PC-9 (cell line): ENCODE results near the gene ADAMTS4. TPM values are rescaled to one million over a fixed set of nuclear protein-coding genes. Genes with fewer than 3 reads are reported as not detected.

Experiments used
- BruUV-seq: library from RNA; stranded (reverse); fragments of 400-500 nt; replicated peaks from 2 replicates; lab custom pipeline; 2021; lab: Mats Ljungman, UMichigan
- CTCF ChIA-PET: fragments of 300-600 bp; sonication (Branson Sonifier 250); formaldehyde crosslinking; loops from one replicate; lab custom pipeline; 2022; ENCODE audit warnings: antibody characterized with exemption; lab: Charles Lee
- POLR2A ChIA-PET: fragments of 300-600 bp; sonication (Branson Sonifier 250); formaldehyde crosslinking; loops from one replicate; lab custom pipeline; 2022; ENCODE audit warnings: antibody characterized with exemption; ENCODE audit not compliant: unreplicated experiment; lab: Charles Lee
- DNase-seq, 2 experiments: peaks; one replicate each; pipeline versions ENCODE4 v3.0.0 to v3.0.0-alpha.2; 2015 to 2022; ENCODE audit warnings: mixed read lengths in 1 of 2
- H2AFZ ChIP-seq: fragments of 200-600 bp; sonication (generic); 2 replicates; pipeline ENCODE4 v1.8.1; 2017; ENCODE audit warnings: antibody characterized with exemption
- H3F3A ChIP-seq: fragments of 200-600 bp; sonication (generic); 2 replicates; pipeline ENCODE4 v1.8.1; 2017; ENCODE audit warnings: antibody characterized with exemption, mild to moderate bottlenecking, low read depth; ENCODE audit not compliant: insufficient read depth
- H3K27ac ChIP-seq: fragments of 200-600 bp; sonication (generic); 2 replicates; pipeline ENCODE4 v1.6.1; 2016; ENCODE audit warnings: mixed run types
- H3K27me3 ChIP-seq: fragments of 200-600 bp; sonication (generic); 2 replicates; pipeline ENCODE4 v1.6.1; 2016; ENCODE audit warnings: low read depth, mixed run types; ENCODE audit not compliant: insufficient read depth
- H3K36me3 ChIP-seq: fragments of 200-600 bp; sonication (generic); 2 replicates; pipeline ENCODE4 v1.6.1; 2016; ENCODE audit warnings: low read depth, mixed run types
- H3K4me1 ChIP-seq: fragments of 200-600 bp; sonication (generic); replicated peaks from 2 replicates; pipeline ENCODE4 v1.6.1; 2016; ENCODE audit warnings: mixed run types; ENCODE audit not compliant: insufficient read depth
- H3K4me2 ChIP-seq: fragments of 200-600 bp; sonication (generic); 2 replicates; pipeline ENCODE4 v1.6.1; 2017; ENCODE audit warnings: mixed run types
- H3K4me3 ChIP-seq: fragments of 200-600 bp; sonication (generic); 2 replicates; pipeline ENCODE4 v1.6.1; 2016; ENCODE audit warnings: mixed run types
- H3K79me2 ChIP-seq: fragments of 200-600 bp; sonication (generic); 2 replicates; pipeline ENCODE4 v1.6.1; 2017; ENCODE audit warnings: low read depth, mixed run types
- H3K9me2 ChIP-seq: fragments of 200-600 bp; sonication (generic); 2 replicates; pipeline ENCODE4 v1.8.1; 2017; ENCODE audit warnings: mild to moderate bottlenecking; ENCODE audit not compliant: insufficient read depth
- H3K9me3 ChIP-seq: fragments of 200-600 bp; sonication (generic); 2 replicates; pipeline ENCODE4 v1.8.1; 2016; ENCODE audit warnings: low read depth; ENCODE audit not compliant: insufficient read depth
- H4K20me1 ChIP-seq: fragments of 200-600 bp; sonication (generic); 2 replicates; pipeline ENCODE4 v1.8.1; 2017; ENCODE audit not compliant: insufficient read depth
- CTCF ChIP-seq: fragments of 200-600 bp; sonication (generic); conservative IDR thresholded peaks from 2 replicates; pipeline ENCODE4 v1.6.1; 2017; ENCODE audit warnings: mixed run types, antibody characterized with exemption, mild to moderate bottlenecking, moderate library complexity
- EZH2 ChIP-seq: fragments of 200-600 bp; sonication (generic); IDR thresholded peaks from 2 replicates; pipeline ENCODE4 v1.8.0; 2017; ENCODE audit warnings: antibody characterized with exemption, low read depth
- intact Hi-C: fragments of 100-400 bp; cut with micrococcal nuclease; formaldehyde crosslinking; loops from one replicate; pipeline ENCODE4 v1.10.0; 2022; ENCODE audit not compliant: unreplicated experiment
- total RNA-seq: library from RNA; stranded (reverse); gene quantifications from 2 replicates; pipeline ENCODE4 v1.2.3, GENCODE V29; 2021

ADAMTS4 gene
- total RNA-seq, 1 experiment from 2014 or later: not detected

- Histone ChIP-seq H3K4me1 (no peaks in the 10 kb centered on the region), H3K4me3 (no peak overlapping the region), H3K9me3 (no peaks in the 10 kb centered on the region), H3K79me2 (no peaks in the 10 kb centered on the region), H4K20me1 (no peaks in the 10 kb centered on the region), H3K36me3 (no peaks in the 10 kb centered on the region), H2AFZ (no peak overlapping the region), H3K27ac (no peak overlapping the region), H3K27me3 (no peaks in the 10 kb centered on the region), H3K9me2 (no peaks in the 10 kb centered on the region), H3K4me2 (no peak overlapping the region), H3F3A (peaks cover 16% of the 10 kb centered on the region; the same call in 1 of the 2 replicates)
- no peak for DNase-seq
- no TSS peak for BruUV-seq
- POLR2A ChIA-PET: no interaction called here
- no peak for TF ChIP-seq EZH2
- TF ChIP-seq CTCF: no peak
- intact Hi-C loops: no loop called here
- CTCF ChIA-PET: no interaction called here
Measured at GRCh38 chr1:161145832-161146231, 53.0 kb downstream of the ADAMTS4 start.

- Histone ChIP-seq H3K9me3 (no peaks in the 10 kb centered on the region), H3K27me3 (no peaks in the 10 kb centered on the region), H3K9me2 (no peaks in the 10 kb centered on the region), H4K20me1 (peaks cover 3% of the 10 kb centered on the region; the same call in 1 of the 2 replicates), H3F3A (peaks cover 31% of the 10 kb centered on the region), H3K4me3 (no peak overlapping the region), H2AFZ (no peak overlapping the region), H3K36me3 (no peaks in the 10 kb centered on the region), H3K4me1 (peaks cover 10% of the 10 kb centered on the region), H3K4me2 (no peak overlapping the region), H3K27ac (no peak overlapping the region), H3K79me2 (peaks cover 6% of the 10 kb centered on the region)
- no TSS peak for BruUV-seq
- CTCF ChIA-PET: interaction anchor here (0.7 kb wide), 1 partner anchor 453 kb away, joined by 3 read pairs; no protein-coding TSS in a partner anchor
- TF ChIP-seq CTCF: no peak
- TF ChIP-seq EZH2: no peak
- no peak for DNase-seq
- POLR2A ChIA-PET: interaction anchor here (0.6 kb wide), 1 partner anchor 95 kb away, joined by 4 read pairs; no protein-coding TSS in a partner anchor
- intact Hi-C loops: no loop called here
Measured at GRCh38 chr1:161140755-161141400, 58.0 kb downstream of the ADAMTS4 start.

- peak in 1 of 2 experiments; percentile 37 for DNase-seq
- CTCF ChIA-PET: interaction anchor here (0.7 kb wide), 1 partner anchor 86 kb away, joined by 4 read pairs; no protein-coding TSS in a partner anchor
- H3K9me3 ChIP-seq: no peaks in the 10 kb centered on the region
- no peaks in the 10 kb centered on the region for H3K27me3 ChIP-seq
- no peaks in the 10 kb centered on the region for H3K36me3 ChIP-seq
- H3K9me2 ChIP-seq: no peaks in the 10 kb centered on the region
- H3K79me2 ChIP-seq: peaks cover 17% of the 10 kb centered on the region
- H2AFZ ChIP-seq: no peak overlapping the region
- peaks cover 33% of the 10 kb centered on the region for H3F3A ChIP-seq
- H3K4me2 ChIP-seq: no peak overlapping the region
- TF ChIP-seq EZH2 (no peak), CTCF (peak; percentile 80)
- intact Hi-C loops: loop anchor here (2.0 to 10.0 kb wide), 3 partner anchors 145 to 459 kb away; no protein-coding TSS in a partner anchor
- POLR2A ChIA-PET: no interaction called here
- H4K20me1 ChIP-seq: peaks cover 3% of the 10 kb centered on the region; the same call in 1 of the 2 replicates
- no peak overlapping the region for H3K4me3 ChIP-seq
- no TSS peak for BruUV-seq
- H3K4me1 ChIP-seq: peaks cover 16% of the 10 kb centered on the region
- H3K27ac ChIP-seq: no peak overlapping the region
Measured at GRCh38 chr1:161139766-161140165, 59.1 kb downstream of the ADAMTS4 start.
